GM21737 (cell line): ENCODE measurements around the gene AGPAT4.

ENCODE experiments used
- ATAC-seq: cut with Tn5 transposase; IDR thresholded peaks from one replicate; pipeline ENCODE4 v1.9.1; 2021; ENCODE audit warnings: mild to moderate bottlenecking, moderate library complexity; ENCODE audit not compliant: unreplicated experiment

AGPAT4 gene

DNA sequence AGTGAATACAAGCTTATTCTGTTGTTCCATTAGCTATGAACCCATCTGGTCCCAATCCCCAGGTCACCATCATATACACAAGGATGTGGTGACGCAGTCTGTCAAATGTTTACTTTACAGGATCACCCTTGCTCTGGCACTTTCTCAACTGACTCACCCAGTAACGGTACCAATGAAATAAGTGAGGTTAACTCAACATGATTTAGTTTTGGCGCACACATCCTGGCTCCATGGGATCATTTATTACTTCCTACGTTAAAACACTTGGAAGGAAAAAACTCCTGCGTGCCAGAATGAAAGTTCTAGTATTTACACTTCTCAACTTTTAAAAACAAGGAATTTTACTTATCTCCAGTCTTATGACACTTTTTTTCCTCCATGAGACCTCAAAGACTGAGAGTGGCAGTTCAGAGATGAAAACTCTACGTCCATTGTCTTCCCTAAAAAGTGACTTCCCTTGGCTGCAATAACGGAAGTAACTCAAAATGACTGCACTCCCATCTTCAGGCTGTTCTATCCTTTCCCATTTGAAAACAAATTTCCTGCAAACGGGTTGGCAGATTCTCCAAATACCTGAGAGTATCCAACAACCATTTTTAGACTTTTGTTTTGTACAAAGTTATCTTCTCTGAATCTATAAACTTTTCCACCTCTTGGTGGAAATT is 15.9 kb downstream of the AGPAT4 start:
- no peak for ATAC-seq

DNA sequence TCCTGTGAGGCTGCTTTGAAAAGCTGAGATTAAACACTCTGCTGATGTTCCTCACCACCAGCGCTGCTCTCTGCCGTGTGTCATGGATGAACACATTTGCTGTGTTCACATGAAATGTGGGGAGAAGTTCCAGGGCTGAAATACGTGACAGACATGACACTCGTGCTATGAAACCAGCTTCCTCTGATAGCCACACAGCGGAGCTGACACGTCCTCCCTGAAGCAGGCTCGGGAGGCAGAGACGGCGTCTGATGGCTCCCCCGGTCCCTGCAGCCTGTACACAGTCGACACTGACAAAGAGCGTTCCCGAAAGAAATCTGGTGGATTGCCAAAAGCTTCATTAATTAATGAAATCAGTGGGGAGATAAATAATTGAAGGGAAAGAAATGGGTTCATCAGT is 17.5 kb downstream of the AGPAT4 start:
- no peak for ATAC-seq

- ATAC-seq: no peak
Observed at GRCh38 chr6:161255518-161255917, 18.3 kb downstream of the AGPAT4 start.

DNA sequence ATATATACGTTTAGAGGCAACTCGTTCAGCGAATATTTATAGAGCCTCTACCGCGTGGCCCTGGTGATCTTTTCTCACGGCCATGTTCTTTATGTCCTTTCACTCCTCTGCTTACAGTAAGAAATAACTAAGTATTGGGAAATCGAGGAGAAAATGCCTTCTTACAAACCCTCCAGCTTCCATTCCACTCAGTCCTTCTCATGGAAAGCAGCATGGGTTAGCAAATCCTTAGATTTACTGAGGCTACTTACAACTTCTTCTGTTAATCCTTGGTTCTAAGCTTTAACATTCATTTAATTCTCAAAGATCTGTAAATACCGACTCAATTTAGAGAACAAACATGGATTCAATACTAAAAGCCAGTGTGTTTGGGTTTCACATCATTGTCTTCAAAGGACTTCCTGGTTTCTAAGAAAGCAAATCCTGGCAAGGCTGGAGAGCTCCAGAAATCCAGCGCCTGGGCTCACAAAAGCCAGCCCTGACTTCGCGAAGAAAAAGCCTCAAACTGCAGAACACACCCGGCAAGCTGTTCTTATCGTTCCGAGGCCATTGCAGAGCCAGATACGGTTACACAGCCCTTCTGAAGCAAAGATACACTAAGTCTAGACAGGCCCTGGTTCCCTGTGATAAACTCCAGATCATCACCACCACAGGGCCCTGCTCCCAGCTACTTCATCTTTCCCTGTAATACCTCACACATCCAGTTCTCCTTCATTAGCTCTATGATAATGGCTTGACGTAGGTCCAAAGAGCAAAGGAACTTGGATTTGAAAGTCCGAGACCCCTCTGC is 19.2 kb downstream of the AGPAT4 start:
- ATAC-seq: no peak

- no peak for ATAC-seq
Observed at GRCh38 chr6:161254126-161254463, 19.8 kb downstream of the AGPAT4 start.

DNA sequence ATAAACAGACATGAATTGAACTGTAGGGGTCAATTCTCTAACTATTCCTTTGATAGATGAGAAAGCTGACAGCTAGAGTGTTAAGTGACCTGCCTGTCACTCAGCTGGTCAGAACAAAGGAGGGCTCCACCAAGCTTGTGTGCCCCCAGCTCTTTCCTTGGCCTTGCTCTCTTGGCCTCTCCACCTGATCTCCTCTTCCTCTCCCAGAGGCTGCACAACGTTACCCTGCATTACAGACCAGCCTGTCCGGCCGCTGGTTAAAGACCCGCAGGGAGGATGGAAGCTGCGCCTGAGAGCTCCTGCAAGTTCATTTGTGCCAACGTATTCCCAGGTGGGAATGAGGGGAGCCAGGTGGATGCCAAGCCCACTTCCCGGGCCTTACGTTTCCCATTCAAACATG is 22.5 kb downstream of the AGPAT4 start:
- no peak for ATAC-seq

DNA sequence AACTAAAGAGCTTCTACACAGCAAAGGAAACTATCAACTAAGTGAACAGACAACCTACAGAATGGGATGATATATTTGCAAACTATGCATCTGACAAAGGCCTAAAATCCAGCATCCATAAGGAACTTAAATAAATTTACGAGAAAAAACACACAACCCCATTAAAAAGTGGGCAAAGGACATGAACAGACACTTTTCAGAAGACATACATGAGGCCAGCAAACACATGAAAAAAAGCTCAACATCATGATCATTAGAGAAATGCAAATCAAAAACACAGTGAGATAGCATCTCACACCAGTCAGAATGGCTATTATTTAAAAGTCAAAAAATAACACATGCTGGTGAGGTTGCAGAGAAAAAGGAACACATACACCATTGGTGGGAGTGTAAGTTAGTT is 24.5 kb downstream of the AGPAT4 start:
- ATAC-seq: no peak

- no peak for ATAC-seq
Observed at GRCh38 chr6:161246725-161247124, 27.1 kb downstream of the AGPAT4 start.

GRCh38 chr6:161245363-161245762 is 28.5 kb downstream of the AGPAT4 start:
- ATAC-seq: no peak

DNA sequence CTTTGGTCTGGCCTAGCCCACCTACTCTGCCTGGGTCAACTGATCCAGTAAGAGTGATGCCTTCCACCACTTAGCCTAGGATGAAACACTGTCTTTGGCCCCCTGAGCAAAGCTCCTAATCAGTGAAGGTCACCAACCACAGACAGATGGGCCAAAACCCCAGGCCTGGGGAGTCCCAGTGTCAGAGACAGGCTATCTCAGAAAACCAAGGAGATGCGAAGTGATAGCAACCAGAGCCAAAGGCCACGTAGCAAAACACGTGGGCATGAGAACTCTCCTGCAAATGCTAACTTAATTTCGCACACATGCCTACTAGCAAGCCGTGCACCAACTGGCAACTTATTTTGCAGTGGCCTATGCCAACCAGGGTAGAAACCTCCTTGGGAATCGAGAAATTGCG is 29.1 kb downstream of the AGPAT4 start:
- ATAC-seq: no peak

- no peak for ATAC-seq
Observed at GRCh38 chr6:161242779-161243693, 30.8 kb downstream of the AGPAT4 start.

GRCh38 chr6:161242113-161242512 is 31.7 kb downstream of the AGPAT4 start:
- no peak for ATAC-seq

- no peak for ATAC-seq
Observed at GRCh38 chr6:161239001-161239400, 34.9 kb downstream of the AGPAT4 start.

DNA sequence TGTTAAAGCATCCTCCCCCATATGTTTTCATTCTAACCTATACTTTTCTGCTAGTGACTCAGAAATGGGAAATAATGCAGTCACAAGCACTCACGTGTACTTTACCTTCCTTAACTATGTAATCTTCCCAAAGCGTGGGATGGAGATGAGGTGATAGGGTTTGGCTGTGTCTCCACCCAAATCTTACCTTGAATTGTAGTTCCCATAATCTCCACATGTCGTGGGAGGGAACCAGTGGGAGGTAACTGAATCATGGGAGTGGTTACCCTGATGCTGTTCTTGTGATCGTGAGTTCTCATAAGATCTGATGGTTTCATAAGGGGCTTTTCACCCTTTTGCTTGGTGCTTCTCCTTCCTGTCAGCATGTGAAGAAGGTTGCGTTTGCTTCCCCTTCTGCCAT is 35.4 kb downstream of the AGPAT4 start:
- ATAC-seq: no peak

GRCh38 chr6:161238081-161238480 is 35.8 kb downstream of the AGPAT4 start:
- ATAC-seq: no peak

- no peak for ATAC-seq
Observed at GRCh38 chr6:161237176-161237575, 36.7 kb downstream of the AGPAT4 start.

DNA sequence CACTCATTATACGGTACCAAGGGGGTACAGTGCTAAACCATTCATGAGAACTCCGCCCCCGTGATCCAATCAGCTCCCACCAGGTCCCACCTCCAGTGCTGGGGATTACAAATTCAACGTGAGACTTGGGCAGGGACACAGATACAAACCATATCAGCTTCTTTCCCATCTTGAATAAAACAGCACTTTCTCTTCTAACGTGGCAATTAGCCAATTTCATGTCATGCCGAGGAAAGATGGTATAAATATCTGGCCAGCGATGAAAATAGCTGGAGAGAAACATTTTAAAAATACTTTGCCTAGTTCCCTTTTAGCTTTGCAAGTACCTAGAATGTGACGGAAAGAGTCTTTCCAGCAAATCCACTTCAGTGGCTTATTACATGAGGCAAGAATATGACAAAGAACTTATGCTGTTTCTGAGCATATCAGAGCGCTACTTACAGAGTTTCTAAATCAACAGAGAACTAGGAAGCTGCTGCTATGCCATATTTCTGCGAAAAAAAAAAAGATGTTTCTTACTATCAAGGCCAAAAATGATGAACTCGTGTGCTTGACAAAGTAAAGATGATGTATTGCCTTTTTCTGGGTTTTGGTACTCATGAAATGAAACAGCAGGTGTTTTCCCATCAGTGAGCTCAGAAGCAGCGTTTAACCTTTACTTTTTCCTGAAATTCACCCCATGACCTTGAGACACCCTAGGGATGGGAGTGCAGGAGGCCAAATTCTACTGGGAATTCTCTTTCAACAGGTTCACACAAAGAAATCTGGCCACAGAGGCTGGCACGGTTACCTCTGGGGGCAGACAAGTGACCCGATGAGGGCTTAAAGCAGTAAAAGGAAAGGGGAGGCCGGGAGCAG is 37.9 kb downstream of the AGPAT4 start:
- no peak for ATAC-seq

GRCh38 chr6:161233986-161234661 is 39.7 kb downstream of the AGPAT4 start:
- ATAC-seq: no peak

GRCh38 chr6:161232467-161232866 is 41.4 kb downstream of the AGPAT4 start:
- no peak for ATAC-seq

GRCh38 chr6:161232010-161232409 is 41.9 kb downstream of the AGPAT4 start:
- no peak for ATAC-seq
